GM21737 (cell line): ENCODE data around the gene CYP11A1.

Experiments used
- ATAC-seq: cut with Tn5 transposase; IDR thresholded peaks from one replicate; pipeline ENCODE4 v1.9.1; 2021; ENCODE audit warnings: mild to moderate bottlenecking, moderate library complexity; ENCODE audit not compliant: unreplicated experiment

CYP11A1 gene

GRCh38 chr15:74328331-74329056 lies 39.0 kb downstream of the CYP11A1 start:
- ATAC-seq = no peak

GRCh38 chr15:74327756-74328155 lies 39.7 kb downstream of the CYP11A1 start:
- no peak for ATAC-seq

- ATAC-seq = no peak
These were observed 40.7 kb downstream of the CYP11A1 start for GRCh38 chr15:74326746-74327145.

- no peak for ATAC-seq
These were observed 42.7 kb downstream of the CYP11A1 start for GRCh38 chr15:74324714-74325113.

- ATAC-seq = no peak
These were observed 44.8 kb downstream of the CYP11A1 start for GRCh38 chr15:74322558-74323180.

GRCh38 chr15:74320352-74321247 lies 46.8 kb downstream of the CYP11A1 start:
- ATAC-seq = no peak

GRCh38 chr15:74319596-74320351 lies 47.7 kb downstream of the CYP11A1 start:
- ATAC-seq = no peak

GRCh38 chr15:74319138-74319460 lies 48.3 kb downstream of the CYP11A1 start:
- ATAC-seq = no peak

GRCh38 chr15:74318376-74319137 lies 48.9 kb downstream of the CYP11A1 start:
- ATAC-seq = no peak

- ATAC-seq = no peak
These were observed 49.5 kb downstream of the CYP11A1 start for GRCh38 chr15:74317820-74318375.

- no peak for ATAC-seq
These were observed 51.3 kb downstream of the CYP11A1 start for GRCh38 chr15:74316141-74316540.

GRCh38 chr15:74315626-74316025 lies 51.8 kb downstream of the CYP11A1 start:
- peak; percentile 52 for ATAC-seq

GRCh38 chr15:74314795-74315438 lies 52.5 kb downstream of the CYP11A1 start:
- no peak for ATAC-seq

GRCh38 chr15:74313889-74314288 lies 53.6 kb downstream of the CYP11A1 start:
- ATAC-seq = no peak

- ATAC-seq = no peak
These were observed 54.9 kb downstream of the CYP11A1 start for GRCh38 chr15:74312445-74313007.

- ATAC-seq = no peak
These were observed 55.6 kb downstream of the CYP11A1 start for GRCh38 chr15:74311734-74312444.

GRCh38 chr15:74307827-74308811 lies 59.3 kb downstream of the CYP11A1 start:
- no peak for ATAC-seq
